ENCODE data around the gene ANKS1A. TPM values are rescaled to one million over a fixed set of nuclear protein-coding genes. Genes with fewer than 3 reads are reported as not detected.

ANKS1A gene
- total and polyA plus RNA-seq, 2 experiments from 2014 or later = 17.5 to 25.4 TPM

DNA sequence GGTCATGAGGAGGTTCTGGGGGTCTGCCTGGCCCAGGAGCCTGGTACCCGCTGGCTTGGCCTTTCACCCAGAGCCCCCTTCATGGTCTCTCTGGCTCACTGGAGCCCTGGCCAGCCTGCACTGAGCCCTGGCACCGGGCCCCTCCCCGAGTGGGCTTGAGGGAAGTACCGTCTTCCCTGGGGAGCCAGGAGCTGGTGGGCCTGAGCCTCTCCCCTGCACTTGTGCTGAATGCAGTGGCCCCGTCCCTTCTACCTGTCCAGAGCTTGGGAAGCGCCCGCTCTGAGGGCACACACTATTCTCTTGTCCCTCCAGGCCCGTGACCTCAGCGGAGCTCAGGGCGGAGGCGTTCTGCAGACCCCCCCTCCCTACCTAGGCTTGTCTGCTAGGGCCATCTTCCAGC, 189.8 kb downstream of the ANKS1A start:
- WGBS (ENCODE audit: low lambda C conversion rate, missing lambda C conversion rate) = 96% methylated on average over 11 of the region's 11 CpGs
- Histone ChIP-seq H2AFZ (no peak overlapping the region), H3K79me2 (no peaks in the 10 kb centered on the region), H3K9me2 (replicated peaks; ENCODE audit: insufficient read depth) (no peaks in the 10 kb centered on the region), H3K27ac (no peak overlapping the region), H3K4me3 (no peak overlapping the region), H4K20me1 (ENCODE audit: insufficient read depth, poor library complexity, severe bottlenecking) (no peaks in the 10 kb centered on the region), H3K27me3 (no peaks in the 10 kb centered on the region), H3K9me3 (ENCODE audit: low read depth) (no peaks in the 10 kb centered on the region), H3K4me1 (ENCODE audit: insufficient read depth) (no peaks in the 10 kb centered on the region), H3K4me2 (no peak overlapping the region), H3K36me3 (replicated peaks; ENCODE audit: insufficient read depth, low read depth) (no peaks in the 10 kb centered on the region)
- no peak for TF ChIP-seq CTCF (IDR thresholded peaks at IDR 0.05; ENCODE audit: poor library complexity)
- DNase-seq (ENCODE audit: low spot score) = no peak

DNA sequence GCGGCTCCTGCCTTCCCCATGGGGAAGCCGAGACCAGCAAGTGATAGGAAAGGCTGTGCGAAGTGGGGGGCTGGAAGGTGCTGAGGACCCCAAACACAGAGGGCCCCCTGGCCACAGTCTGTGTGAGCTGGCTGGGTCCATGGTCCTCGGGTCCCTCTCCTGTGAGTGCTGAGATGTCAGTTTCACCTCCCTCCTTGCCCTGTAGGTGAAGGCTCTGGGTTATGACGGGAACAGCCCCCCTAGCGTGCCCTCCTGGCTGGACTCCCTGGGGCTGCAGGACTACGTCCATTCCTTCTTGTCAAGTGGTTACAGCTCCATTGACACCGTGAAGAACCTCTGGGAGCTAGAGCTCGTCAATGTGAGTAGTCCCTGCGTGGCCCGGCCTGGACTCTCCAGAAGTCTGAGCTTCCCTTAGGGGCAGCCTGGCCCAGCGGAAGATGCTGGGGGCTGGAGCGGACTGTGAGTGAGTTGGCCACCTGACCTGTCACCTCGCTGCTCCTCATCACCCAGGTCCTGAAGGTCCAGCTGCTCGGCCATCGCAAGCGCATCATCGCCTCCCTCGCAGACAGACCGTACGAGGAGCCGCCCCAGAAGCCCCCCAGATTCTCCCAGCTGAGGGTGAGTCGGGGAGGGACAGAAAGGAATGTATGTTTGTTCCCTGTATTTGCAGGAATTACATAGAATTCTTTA, 190.4 kb downstream of the ANKS1A start:
- Histone ChIP-seq H3K4me2 (no peak overlapping the region), H2AFZ (no peak overlapping the region), H3K27me3 (no peaks in the 10 kb centered on the region), H3K4me1 (ENCODE audit: insufficient read depth) (no peaks in the 10 kb centered on the region), H4K20me1 (ENCODE audit: insufficient read depth, poor library complexity, severe bottlenecking) (no peaks in the 10 kb centered on the region), H3K36me3 (replicated peaks; ENCODE audit: insufficient read depth, low read depth) (no peaks in the 10 kb centered on the region), H3K79me2 (no peaks in the 10 kb centered on the region), H3K4me3 (no peak overlapping the region), H3K9me2 (replicated peaks; ENCODE audit: insufficient read depth) (no peaks in the 10 kb centered on the region), H3K9me3 (ENCODE audit: low read depth) (no peaks in the 10 kb centered on the region), H3K27ac (no peak overlapping the region)
- TF ChIP-seq EZH2phosphoT487 (IDR thresholded peaks at IDR 0.05; ENCODE audit: low read depth, severe bottlenecking, unreplicated experiment) = no peak
- TF ChIP-seq CTCF (IDR thresholded peaks at IDR 0.05; ENCODE audit: poor library complexity) = no peak
- TF ChIP-seq EZH2 (IDR thresholded peaks at IDR 0.05; ENCODE audit: borderline replicate concordance) = no peak
- no peak for DNase-seq (ENCODE audit: low spot score)
- WGBS (ENCODE audit: low lambda C conversion rate, missing lambda C conversion rate) = 97% methylated on average over 22 of the region's 23 CpGs

DNA sequence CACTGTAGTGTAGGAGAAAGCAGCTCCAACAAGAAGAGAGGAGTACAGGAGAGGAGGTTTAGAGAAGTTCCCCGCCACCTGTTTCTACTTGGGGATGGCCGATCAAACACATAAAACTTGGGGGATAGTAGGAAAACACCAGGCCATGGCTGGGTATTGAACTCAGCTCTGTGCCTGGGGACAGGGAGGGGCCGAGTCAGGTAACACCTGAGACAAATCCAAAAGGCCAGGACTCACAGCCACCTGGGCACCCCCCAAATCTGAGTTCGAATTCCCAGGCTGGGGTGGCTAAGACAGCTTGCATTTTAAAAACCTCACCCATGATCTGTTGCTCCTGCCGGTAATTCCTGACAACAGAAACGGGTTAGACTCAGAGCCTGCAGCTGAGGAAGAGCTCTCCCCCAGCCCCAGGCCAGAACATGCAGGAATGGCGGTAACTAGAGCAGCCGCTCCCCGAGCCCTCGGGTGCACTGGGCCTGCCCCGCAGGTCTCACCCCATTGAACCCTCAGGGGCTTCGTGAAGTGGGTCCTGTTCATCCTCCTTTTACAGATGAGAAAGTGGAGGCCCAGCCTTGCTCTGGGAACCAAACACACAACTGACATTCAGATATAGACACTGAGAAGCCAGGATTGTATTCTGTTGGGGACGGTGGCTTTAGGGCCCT, 191.1 kb downstream of the ANKS1A start:
- Histone ChIP-seq H2AFZ (no peak overlapping the region), H3K9me3 (ENCODE audit: low read depth) (no peaks in the 10 kb centered on the region), H3K36me3 (replicated peaks; ENCODE audit: insufficient read depth, low read depth) (no peaks in the 10 kb centered on the region), H3K4me2 (no peak overlapping the region), H3K27ac (no peak overlapping the region), H3K27me3 (no peaks in the 10 kb centered on the region), H3K9me2 (replicated peaks; ENCODE audit: insufficient read depth) (no peaks in the 10 kb centered on the region), H3K4me1 (ENCODE audit: insufficient read depth) (no peaks in the 10 kb centered on the region), H3K4me3 (no peak overlapping the region), H4K20me1 (ENCODE audit: insufficient read depth, poor library complexity, severe bottlenecking) (no peaks in the 10 kb centered on the region), H3K79me2 (no peaks in the 10 kb centered on the region)
- 93% methylated on average over 13 of the region's 13 CpGs for WGBS (ENCODE audit: low lambda C conversion rate, missing lambda C conversion rate)
- DNase-seq (ENCODE audit: low spot score) = no peak
- no peak for TF ChIP-seq CTCF (IDR thresholded peaks at IDR 0.05; ENCODE audit: poor library complexity)

Measured in hepatocyte (in vitro differentiated cells).